ENCODE data around the gene DNMT1.

The DNMT1 gene

GRCh38 chr19:10092648-10093294, 102.0 kb downstream of the DNMT1 start:
- no peak for DNase-seq (ENCODE audit: low spot score)

- DNase-seq (ENCODE audit: low spot score): no peak
Measured at GRCh38 chr19:10091895-10092641, 102.7 kb downstream of the DNMT1 start.

GRCh38 chr19:10091370-10091687, 103.4 kb downstream of the DNMT1 start:
- DNase-seq (ENCODE audit: low spot score): no peak

- no peak for DNase-seq (ENCODE audit: low spot score)
Measured at GRCh38 chr19:10089801-10090375, 104.9 kb downstream of the DNMT1 start.

- DNase-seq (ENCODE audit: low spot score): no peak
Measured at GRCh38 chr19:10088949-10089554, 105.7 kb downstream of the DNMT1 start.

GRCh38 chr19:10087296-10088061, 107.3 kb downstream of the DNMT1 start:
- DNase-seq (ENCODE audit: low spot score): no peak

- DNase-seq (ENCODE audit: low spot score): no peak
Measured at GRCh38 chr19:10086591-10087192, 108.1 kb downstream of the DNMT1 start.

- peak; percentile 93 for DNase-seq (ENCODE audit: low spot score)
Measured at GRCh38 chr19:10085641-10086590, 108.8 kb downstream of the DNMT1 start, which contains the start of gene SHFL. SHFL (plus strand) TSS chr19:10086317; CDS start chr19:10086428, 111 bp downstream.

GRCh38 chr19:10084803-10085202, 110.0 kb downstream of the DNMT1 start:
- DNase-seq (ENCODE audit: low spot score): no peak

- DNase-seq (ENCODE audit: low spot score): no peak
Measured at GRCh38 chr19:10083911-10084310, 110.8 kb downstream of the DNMT1 start.
